GM10266 (cell line): ENCODE data around the gene FXYD6.
A peak's percentile ranks its signal among the peaks of the same experiment; 100 is the strongest.

Source experiments
- DNase-seq: peaks from one replicate; pipeline ENCODE4 v3.0.0; 2012; ENCODE audit errors: extremely low spot score
- TF ChIP-seq, protein P1 (sequence below): IDR thresholded peaks from 2 replicates; pipeline ENCODE4 v1.5.1; 2012; ENCODE audit warnings: mild to moderate bottlenecking, low read depth; ENCODE audit not compliant: control insufficient read depth, insufficient read depth; ENCODE audit errors: missing control alignments

The FXYD6 gene

DNA sequence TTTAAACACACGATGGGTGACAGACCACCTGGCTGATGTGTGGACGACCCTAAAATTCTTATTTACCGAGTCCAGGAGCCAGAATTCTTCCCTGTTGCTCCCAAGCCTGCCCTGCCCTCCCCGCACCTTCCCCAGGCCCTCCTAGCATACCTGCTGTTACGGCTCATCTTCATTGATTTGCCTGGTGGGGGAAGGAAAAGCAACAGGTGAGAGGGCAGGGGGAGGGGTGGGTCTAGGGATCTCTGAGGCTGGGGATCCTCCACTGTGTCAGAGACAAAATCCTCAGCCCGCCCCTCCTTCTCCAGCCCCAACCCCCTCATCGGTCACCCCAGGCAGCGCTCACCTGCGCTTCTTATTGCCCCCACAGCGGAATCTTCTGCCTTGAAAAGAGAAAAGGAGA lies 55.9 kb downstream of the FXYD6 start:
- DNase-seq = no peak
- TF ChIP-seq, protein P1, sequence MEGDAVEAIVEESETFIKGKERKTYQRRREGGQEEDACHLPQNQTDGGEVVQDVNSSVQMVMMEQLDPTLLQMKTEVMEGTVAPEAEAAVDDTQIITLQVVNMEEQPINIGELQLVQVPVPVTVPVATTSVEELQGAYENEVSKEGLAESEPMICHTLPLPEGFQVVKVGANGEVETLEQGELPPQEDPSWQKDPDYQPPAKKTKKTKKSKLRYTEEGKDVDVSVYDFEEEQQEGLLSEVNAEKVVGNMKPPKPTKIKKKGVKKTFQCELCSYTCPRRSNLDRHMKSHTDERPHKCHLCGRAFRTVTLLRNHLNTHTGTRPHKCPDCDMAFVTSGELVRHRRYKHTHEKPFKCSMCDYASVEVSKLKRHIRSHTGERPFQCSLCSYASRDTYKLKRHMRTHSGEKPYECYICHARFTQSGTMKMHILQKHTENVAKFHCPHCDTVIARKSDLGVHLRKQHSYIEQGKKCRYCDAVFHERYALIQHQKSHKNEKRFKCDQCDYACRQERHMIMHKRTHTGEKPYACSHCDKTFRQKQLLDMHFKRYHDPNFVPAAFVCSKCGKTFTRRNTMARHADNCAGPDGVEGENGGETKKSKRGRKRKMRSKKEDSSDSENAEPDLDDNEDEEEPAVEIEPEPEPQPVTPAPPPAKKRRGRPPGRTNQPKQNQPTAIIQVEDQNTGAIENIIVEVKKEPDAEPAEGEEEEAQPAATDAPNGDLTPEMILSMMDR = no peak

DNA sequence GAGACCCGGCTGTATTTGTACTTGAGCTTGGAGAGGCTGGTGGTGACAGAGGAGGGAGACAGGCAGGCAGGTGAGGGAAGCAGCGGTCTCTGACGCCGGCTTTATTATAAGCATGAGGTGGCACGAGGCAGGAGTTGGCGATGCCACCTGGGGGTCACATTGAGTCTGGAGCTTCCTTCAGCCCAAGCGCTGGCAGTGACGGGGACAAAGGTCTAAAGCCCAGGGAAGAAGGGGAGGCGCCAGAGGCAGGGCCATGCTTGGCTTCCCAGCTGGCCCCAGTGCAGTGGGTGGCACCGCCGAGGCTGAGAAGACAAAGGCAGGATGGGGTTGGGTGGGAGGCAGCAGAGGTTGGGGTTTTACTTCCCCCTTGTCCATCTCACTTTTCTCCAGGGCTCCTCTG lies 56.4 kb downstream of the FXYD6 start:
- DNase-seq = no peak
- TF ChIP-seq, protein P1 = no peak

DNA sequence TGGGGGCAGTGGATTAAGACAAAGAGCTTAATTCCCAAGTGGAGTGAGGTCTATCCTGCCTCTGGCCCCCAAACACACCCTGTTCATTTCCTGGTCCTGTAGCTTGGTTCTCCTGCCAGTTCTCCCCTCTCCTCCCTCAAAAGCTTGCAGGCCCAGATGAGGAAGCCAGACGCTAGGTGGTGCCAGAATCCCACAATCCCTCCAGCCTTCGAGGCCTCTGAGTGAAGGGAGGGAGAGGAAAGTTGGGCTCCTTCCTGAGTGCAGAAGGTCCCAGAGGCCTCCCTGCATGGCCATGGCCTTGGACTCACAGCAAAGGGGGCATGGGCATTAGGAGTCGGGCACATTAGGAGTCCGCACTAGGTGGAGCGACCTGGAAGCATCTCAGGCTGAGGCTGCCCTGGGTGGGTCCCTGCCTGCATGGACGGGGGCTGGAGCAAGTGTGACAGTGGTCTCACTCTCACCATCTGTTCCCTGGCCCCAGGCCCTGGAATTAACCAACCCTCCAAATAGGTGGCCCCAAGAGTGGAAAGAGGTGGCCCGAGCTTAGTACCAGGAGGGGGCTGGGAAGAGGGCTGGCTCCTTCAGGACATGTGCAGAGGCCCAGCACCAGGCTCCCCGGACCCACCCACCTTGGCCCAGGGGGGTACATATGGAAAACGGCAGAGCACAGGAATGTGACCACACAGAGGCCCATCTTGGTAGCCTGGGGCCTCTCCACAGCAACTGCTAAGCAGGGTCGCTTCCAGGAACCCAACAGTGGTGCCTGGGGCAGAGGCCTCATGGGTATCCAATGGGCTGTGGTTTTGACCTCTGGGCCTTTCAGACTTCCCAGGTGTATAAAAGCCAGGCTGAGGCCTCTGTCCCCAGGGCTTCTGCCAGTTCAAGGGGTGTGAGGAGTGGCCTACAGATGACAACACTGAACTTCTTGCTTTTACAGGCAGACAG lies 57.1 kb downstream of the FXYD6 start:
- DNase-seq = no peak
- TF ChIP-seq, protein P1 = peak; percentile 55

DNA sequence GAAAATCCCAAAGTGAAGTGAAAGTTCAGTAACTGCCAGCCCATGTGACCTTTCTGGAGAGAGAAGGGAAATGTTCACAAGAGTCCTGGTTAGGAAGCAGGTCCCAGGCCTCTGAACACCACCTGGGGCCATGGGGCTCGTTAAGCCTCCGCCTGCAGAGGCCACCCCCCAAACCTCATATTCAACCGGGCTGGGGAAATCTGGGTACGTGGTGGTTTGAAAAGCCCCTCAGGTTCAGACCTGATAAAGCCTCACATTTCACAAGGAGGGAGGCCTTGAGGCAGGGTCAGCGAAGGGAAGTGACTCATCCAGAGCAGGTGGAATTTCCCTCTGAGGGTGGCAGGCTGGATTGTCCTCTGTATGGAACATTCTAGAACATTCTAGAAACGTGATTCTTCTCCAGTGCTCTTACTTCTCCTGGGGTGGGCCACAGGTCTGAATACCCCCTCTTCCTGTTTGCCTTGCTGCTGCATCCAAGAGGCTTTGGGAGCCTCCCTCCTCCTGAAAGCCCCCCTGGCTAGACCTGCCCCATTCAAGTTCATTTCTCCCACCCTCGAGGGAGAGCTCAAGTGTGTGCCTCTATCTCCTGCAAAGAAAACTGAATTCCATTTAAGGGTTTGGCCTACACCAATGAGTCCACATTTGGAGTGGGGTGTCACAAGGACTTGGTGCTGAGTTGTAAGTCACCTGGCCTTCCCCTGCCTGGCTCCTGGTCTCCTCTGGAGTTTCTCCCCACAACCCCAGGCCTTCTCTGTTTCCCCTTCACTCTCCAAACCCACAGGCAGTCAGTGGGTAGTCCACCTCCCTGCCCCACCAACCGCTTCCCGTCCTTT lies 58.2 kb downstream of the FXYD6 start:
- TF ChIP-seq, protein P1 = no peak
- DNase-seq = no peak

DNA sequence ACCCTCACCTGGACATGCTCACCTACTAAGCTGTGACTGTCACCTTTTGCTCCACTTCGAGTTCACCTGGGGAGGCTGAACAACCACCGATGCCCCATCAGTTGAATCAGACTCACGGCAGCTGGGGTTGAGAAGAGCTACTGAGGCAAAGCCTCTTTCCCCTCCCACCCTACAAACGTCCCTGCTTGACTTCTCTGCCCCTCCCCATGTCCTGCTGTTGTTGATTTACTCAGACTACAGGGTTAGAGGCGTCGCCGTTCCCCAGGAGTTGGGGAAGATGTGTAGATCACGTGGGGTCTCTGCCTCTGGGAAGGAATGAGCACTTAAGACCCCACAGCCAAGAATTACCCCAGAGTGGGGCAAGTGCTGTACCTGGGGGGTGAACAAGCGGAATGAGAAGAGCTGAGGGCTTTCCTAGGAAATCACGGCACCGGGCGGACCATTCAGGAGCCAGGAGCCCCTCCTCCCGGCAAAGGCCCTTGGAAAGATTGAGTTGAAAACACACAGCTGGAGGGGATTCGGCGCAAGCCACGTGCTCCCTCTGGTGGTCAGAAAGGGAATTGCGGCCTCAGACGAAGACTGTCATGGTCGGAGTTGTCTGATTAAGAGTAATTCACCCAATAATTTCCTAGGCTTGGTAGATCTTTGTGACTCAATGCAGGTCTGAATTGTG lies 59.0 kb downstream of the FXYD6 start:
- DNase-seq = peak; percentile 72
- TF ChIP-seq, protein P1 = peak; percentile 99

DNA sequence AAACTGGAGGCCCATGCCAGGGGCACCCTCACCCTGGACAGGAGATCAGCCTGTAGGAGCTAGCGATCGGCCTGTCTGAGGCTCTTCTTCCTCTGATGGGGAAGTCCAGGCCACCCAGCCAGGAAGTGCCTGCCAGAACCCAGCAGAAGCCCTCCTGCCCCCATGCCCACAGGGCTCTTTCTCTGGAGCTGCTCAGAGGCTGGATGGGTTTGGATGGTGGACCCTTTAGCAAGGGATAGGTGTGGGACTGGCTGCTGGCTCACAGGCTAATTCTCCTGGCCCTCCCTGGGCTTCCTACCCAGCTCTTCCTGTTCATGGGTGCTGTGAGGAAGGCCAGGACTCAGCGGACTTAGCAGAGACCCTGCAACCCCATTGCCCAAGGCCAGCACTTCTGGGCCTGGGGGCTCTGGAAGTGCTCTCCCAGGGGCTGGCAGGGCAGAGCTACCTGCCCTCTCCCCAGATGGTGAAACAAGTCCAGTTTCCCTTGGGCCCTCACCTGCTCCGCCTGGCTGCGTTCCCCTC lies 59.6 kb downstream of the FXYD6 start:
- no peak for DNase-seq
- TF ChIP-seq, protein P1 = no peak
